ENCODE data around the gene ARL6. TPM values are rescaled to one million over a fixed set of nuclear protein-coding genes. Genes with fewer than 3 reads are reported as not detected.

The ARL6 gene
- total and polyA plus RNA-seq, 2 of the 8 experiments (the other 6 are each of a cell fraction or from before 2014, with no cell fraction given) = 1.8 to 12.0 TPM

GRCh38 chr3:97835761-97836160 lies 71.2 kb downstream of the ARL6 start:
- Histone ChIP-seq H2BK20ac (ENCODE audit: low read length) (no peak overlapping the region), H2BK15ac (ENCODE audit: low read length) (no peak overlapping the region), H2BK5ac (ENCODE audit: low read depth, low read length) (no peak overlapping the region), H3K36me3 (ENCODE audit: control insufficient read depth in 2 of 4, insufficient read depth in 4 of 4, low read length in 3 of 4) (no peaks in the 10 kb centered on the region), H3K56ac (replicated peaks; ENCODE audit: insufficient read length, low read depth, low read length) (no peak overlapping the region), H3K4me3 (ENCODE audit: extremely low read depth in 1 of 4, insufficient read depth in 2 of 4, low read depth in 3 of 4, low read length in 4 of 4) (no peak overlapping the region), H4K8ac (ENCODE audit: extremely low read depth, insufficient read depth, low read length) (no peak overlapping the region), H3K14ac (ENCODE audit: insufficient read length) (no peak overlapping the region), H3K4ac (replicated peaks; ENCODE audit: insufficient read length, low read depth, low read length) (no peak overlapping the region), H3K18ac (ENCODE audit: extremely low read depth, low read length) (no peak overlapping the region), H3K9me3 (ENCODE audit: insufficient read depth in 2 of 2, low read depth in 1 of 2, low read length in 1 of 2) (no peaks in the 10 kb centered on the region), H4K5ac (ENCODE audit: insufficient read length, low read depth, low read length) (no peak overlapping the region), H4K20me1 (replicated peaks in 1 of 2; ENCODE audit: control insufficient read depth in 1 of 2, insufficient read depth in 2 of 2, low read length in 2 of 2) (no peaks in the 10 kb centered on the region), H4K91ac (replicated peaks; ENCODE audit: insufficient read length, low read length) (no peak overlapping the region), H3K4me2 (ENCODE audit: insufficient read depth in 1 of 2, low read depth in 2 of 2, low read length in 2 of 2) (no peak overlapping the region), H2AK5ac (ENCODE audit: low read depth, low read length) (no peak overlapping the region), H2BK120ac (replicated peaks; ENCODE audit: low read depth, low read length) (no peak overlapping the region), H3K9ac (replicated peaks in 1 of 4; ENCODE audit: extremely low read depth in 1 of 4, low read depth in 3 of 4, low read length in 3 of 4) (no peak overlapping the region), H3K79me2 (ENCODE audit: control insufficient read depth in 1 of 2, insufficient read depth in 2 of 2, low read length in 2 of 2) (0 out of 4 replicates have a peak, but pooled peaks cover 0 to 2% of the 10 kb centered on the region in 2 experiments), H3K23ac (ENCODE audit: insufficient read length) (no peak overlapping the region), H3K27me3 (replicated peaks in 1 of 4; ENCODE audit: control insufficient read depth in 3 of 4, extremely low read depth in 1 of 4, insufficient read depth in 3 of 4, low read length in 3 of 4) (no peaks in the 10 kb centered on the region), H3K4me1 (replicated peaks in 1 of 4; ENCODE audit: control insufficient read depth in 3 of 4, insufficient read depth in 4 of 4, low read length in 3 of 4) (no peaks in the 10 kb centered on the region), H2BK12ac (ENCODE audit: low read depth, low read length) (no peak overlapping the region), H3K27ac (ENCODE audit: low read depth, low read length) (no peak overlapping the region), H3K23me2 (ENCODE audit: low read depth, low read length) (no peaks in the 10 kb centered on the region), H2AFZ (ENCODE audit: low read length) (no peak overlapping the region), H3K79me1 (ENCODE audit: low read depth, low read length) (no peaks in the 10 kb centered on the region; the same call in 1 of the 2 replicates)
- ChIA-PET CTCF (ENCODE audit: partially characterized antibody) (interaction anchor here (1.0 kb wide), 1 partner anchor 136 kb away, joined by 3 read pairs; no protein-coding TSS in a partner anchor), POLR2A (ENCODE audit: partially characterized antibody) (no interaction called here)
- FAIRE-seq = peak; percentile 32
- 90% methylated on average over 5 of the region's 5 CpGs; no CpG with 5 or more reads in 1 of the 2 experiments for WGBS, 2 experiments (ENCODE audit: extremely low coverage in 1 of 2, insufficient coverage in 1 of 2, insufficient read length in 1 of 2, insufficient replicate concordance in 2 of 2, low coverage in 1 of 2, low lambda C conversion rate in 2 of 2, missing lambda C conversion rate in 1 of 2)
- TF ChIP-seq BRCA1 (IDR thresholded peaks at IDR 0.05; ENCODE audit: low read depth, low read length) (no peak), EP300 (IDR thresholded peaks at IDR 0.05; ENCODE audit: borderline replicate concordance in 1 of 2, low read depth in 2 of 2, low read length in 2 of 2) (no peak), SP4 (IDR thresholded peaks at IDR 0.05; ENCODE audit: low read length) (no peak), SP1 (IDR thresholded peaks at IDR 0.05; ENCODE audit: low read depth, low read length) (no peak), CBX8 (IDR thresholded peaks at IDR 0.05; ENCODE audit: borderline replicate concordance, low read depth, low read length) (no peak), NANOG (IDR thresholded peaks at IDR 0.05; ENCODE audit: insufficient read depth, low read depth, low read length, poor library complexity, severe bottlenecking) (no peak), PHF8 (conservative IDR thresholded peaks at IDR 0.05; ENCODE audit: low read depth, low read length) (no peak)
- no peak for DNase-seq (ENCODE audit: low read depth in 1 of 2, low spot score in 2 of 2)

Measured in H1 (cell line).